Upper lobe of left lung (tissue), 4 donors: ENCODE measurements around the gene PEX14.

Experiments
- EP300 ChIP-seq, 4 donors: sonication (generic); formaldehyde crosslinking; IDR thresholded peaks; one replicate each; pipeline ENCODE4 v1.5.1; 2017; ENCODE audit warnings: antibody characterized with exemption in 4 of 4, control low read depth in 2 of 4
- TF ChIP-seq, protein P1 (sequence below), 6 experiments: fragments of 450-650 bp in 4 of 6; fragments of 200-600 bp in 2 of 6; sonication (generic) in 2 of 6; IDR thresholded peaks; one replicate each; pipeline ENCODE4 v1.5.1; 2016 to 2019; ENCODE audit warnings: antibody characterized with exemption in 6 of 6

DNA sequence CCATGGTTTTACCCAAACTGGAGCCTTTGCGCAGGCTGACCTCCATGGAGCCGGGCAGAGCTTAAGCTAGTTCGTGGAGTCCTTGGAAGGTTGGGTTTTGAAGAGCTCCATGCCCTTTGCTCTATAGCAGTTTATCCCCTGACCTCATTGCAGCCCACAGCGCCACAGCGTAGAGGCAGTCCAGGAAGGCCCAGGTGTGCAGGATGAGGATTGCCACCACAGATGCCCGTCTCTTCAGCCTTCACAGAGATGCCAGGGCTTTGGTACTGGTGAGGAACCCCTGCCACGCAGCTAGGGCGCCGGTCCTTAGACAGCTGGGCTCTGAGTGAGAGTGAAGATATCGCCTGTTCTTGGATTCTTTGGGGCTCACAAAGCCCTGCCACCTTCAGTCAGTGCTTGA lies 138.6 kb downstream of the PEX14 start:
- TF ChIP-seq EP300 (IDR thresholded peaks at IDR 0.05), result no peak
- TF ChIP-seq, protein P1, sequence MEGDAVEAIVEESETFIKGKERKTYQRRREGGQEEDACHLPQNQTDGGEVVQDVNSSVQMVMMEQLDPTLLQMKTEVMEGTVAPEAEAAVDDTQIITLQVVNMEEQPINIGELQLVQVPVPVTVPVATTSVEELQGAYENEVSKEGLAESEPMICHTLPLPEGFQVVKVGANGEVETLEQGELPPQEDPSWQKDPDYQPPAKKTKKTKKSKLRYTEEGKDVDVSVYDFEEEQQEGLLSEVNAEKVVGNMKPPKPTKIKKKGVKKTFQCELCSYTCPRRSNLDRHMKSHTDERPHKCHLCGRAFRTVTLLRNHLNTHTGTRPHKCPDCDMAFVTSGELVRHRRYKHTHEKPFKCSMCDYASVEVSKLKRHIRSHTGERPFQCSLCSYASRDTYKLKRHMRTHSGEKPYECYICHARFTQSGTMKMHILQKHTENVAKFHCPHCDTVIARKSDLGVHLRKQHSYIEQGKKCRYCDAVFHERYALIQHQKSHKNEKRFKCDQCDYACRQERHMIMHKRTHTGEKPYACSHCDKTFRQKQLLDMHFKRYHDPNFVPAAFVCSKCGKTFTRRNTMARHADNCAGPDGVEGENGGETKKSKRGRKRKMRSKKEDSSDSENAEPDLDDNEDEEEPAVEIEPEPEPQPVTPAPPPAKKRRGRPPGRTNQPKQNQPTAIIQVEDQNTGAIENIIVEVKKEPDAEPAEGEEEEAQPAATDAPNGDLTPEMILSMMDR (IDR thresholded peaks at IDR 0.05), result no peak
